ENCODE results near the gene MYL9.

Gene MYL9

GRCh38 chr20:36576081-36576445, 34.7 kb downstream of the MYL9 start:
- Histone ChIP-seq H3K4me1 (ENCODE audit: insufficient read depth, low read length, poor library complexity, severe bottlenecking) (peaks cover 41% of the 10 kb centered on the region), H3K4me2 (ENCODE audit: low read depth, low read length, poor library complexity, severe bottlenecking) (peak overlapping the region; percentile 89), H3K9ac (ENCODE audit: low read depth, low read length, poor library complexity, severe bottlenecking) (no peak overlapping the region), H3K9me3 (ENCODE audit: insufficient read depth, low read depth, low read length) (no peaks in the 10 kb centered on the region), H2AFZ (ENCODE audit: low read length) (no peak overlapping the region), H4K20me1 (ENCODE audit: insufficient read depth, low read length, poor library complexity, severe bottlenecking) (peaks cover 38% of the 10 kb centered on the region), H3K4me3 (ENCODE audit: low read length, poor library complexity, severe bottlenecking) (peak overlapping the region; percentile 99), H3K27me3 (ENCODE audit: insufficient read depth, low read length, poor library complexity, severe bottlenecking) (peaks cover 6% of the 10 kb centered on the region), H3K79me2 (ENCODE audit: insufficient read depth, low read length) (peaks cover 57% of the 10 kb centered on the region), H3K36me3 (ENCODE audit: insufficient read depth, low read length) (peaks cover 26% of the 10 kb centered on the region; the same call in 1 of the 2 replicates), H3F3A (ENCODE audit: low read depth) (peaks cover 18% of the 10 kb centered on the region), H3K9me2 (replicated peaks; ENCODE audit: low read depth, low read length) (no peaks in the 10 kb centered on the region)
- no peak for TF ChIP-seq EZH2phosphoT487 (IDR thresholded peaks at IDR 0.05; ENCODE audit: borderline replicate concordance)
- no peak for TF ChIP-seq CTCF (conservative IDR thresholded peaks at IDR 0.05; ENCODE audit: low read length)

GRCh38 chr20:36578356-36579041, 37.2 kb downstream of the MYL9 start:
- Histone ChIP-seq H3K79me2 (ENCODE audit: insufficient read depth, low read length) (peaks cover 57% of the 10 kb centered on the region), H3K36me3 (ENCODE audit: insufficient read depth, low read length) (peaks cover 47% of the 10 kb centered on the region; the same call in 1 of the 2 replicates)
- no peak for TF ChIP-seq EZH2phosphoT487 (IDR thresholded peaks at IDR 0.05; ENCODE audit: borderline replicate concordance)
- TF ChIP-seq CTCF (conservative IDR thresholded peaks at IDR 0.05; ENCODE audit: low read length): no peak

GRCh38 chr20:36579996-36580545, 38.8 kb downstream of the MYL9 start:
- no peaks in the 10 kb centered on the region for H3K9me2 ChIP-seq (replicated peaks; ENCODE audit: low read depth, low read length)
- peaks cover 23% of the 10 kb centered on the region for H3K4me1 ChIP-seq (ENCODE audit: insufficient read depth, low read length, poor library complexity, severe bottlenecking)
- no peaks in the 10 kb centered on the region for H3F3A ChIP-seq (ENCODE audit: low read depth)
- peaks cover 54% of the 10 kb centered on the region; the same call in 1 of the 2 replicates for H3K36me3 ChIP-seq (ENCODE audit: insufficient read depth, low read length)
- H3K4me3 ChIP-seq (ENCODE audit: low read length, poor library complexity, severe bottlenecking): no peak overlapping the region
- H3K79me2 ChIP-seq (ENCODE audit: insufficient read depth, low read length): peaks cover 42% of the 10 kb centered on the region
- H4K20me1 ChIP-seq (ENCODE audit: insufficient read depth, low read length, poor library complexity, severe bottlenecking): peaks cover 35% of the 10 kb centered on the region
- no peak overlapping the region for H3K9ac ChIP-seq (ENCODE audit: low read depth, low read length, poor library complexity, severe bottlenecking)
- H3K4me2 ChIP-seq (ENCODE audit: low read depth, low read length, poor library complexity, severe bottlenecking): no peak overlapping the region
- H3K27me3 ChIP-seq (ENCODE audit: insufficient read depth, low read length, poor library complexity, severe bottlenecking): no peaks in the 10 kb centered on the region
- H2AFZ ChIP-seq (ENCODE audit: low read length): no peak overlapping the region
- H3K9me3 ChIP-seq (ENCODE audit: insufficient read depth, low read depth, low read length): no peaks in the 10 kb centered on the region
- TF ChIP-seq CTCF (conservative IDR thresholded peaks at IDR 0.05; ENCODE audit: low read length) (no peak), EZH2phosphoT487 (IDR thresholded peaks at IDR 0.05; ENCODE audit: borderline replicate concordance) (no peak)

More at GRCh38 chr20:36578356-36579041, 37.2 kb downstream of the MYL9 start:
- peaks cover 29% of the 10 kb centered on the region for H3K4me1 ChIP-seq (ENCODE audit: insufficient read depth, low read length, poor library complexity, severe bottlenecking)
- H2AFZ ChIP-seq (ENCODE audit: low read length): no peak overlapping the region
- H3K4me3 ChIP-seq (ENCODE audit: low read length, poor library complexity, severe bottlenecking): no peak overlapping the region
- peaks cover 38% of the 10 kb centered on the region for H4K20me1 ChIP-seq (ENCODE audit: insufficient read depth, low read length, poor library complexity, severe bottlenecking)
- no peaks in the 10 kb centered on the region for H3K9me2 ChIP-seq (replicated peaks; ENCODE audit: low read depth, low read length)
- peak overlapping the region; percentile 11 for H3K4me2 ChIP-seq (ENCODE audit: low read depth, low read length, poor library complexity, severe bottlenecking)
- H3K9ac ChIP-seq (ENCODE audit: low read depth, low read length, poor library complexity, severe bottlenecking): no peak overlapping the region
- H3F3A ChIP-seq (ENCODE audit: low read depth): no peaks in the 10 kb centered on the region
- peaks cover 6% of the 10 kb centered on the region for H3K27me3 ChIP-seq (ENCODE audit: insufficient read depth, low read length, poor library complexity, severe bottlenecking)
- H3K9me3 ChIP-seq (ENCODE audit: insufficient read depth, low read depth, low read length): no peaks in the 10 kb centered on the region

Measured in Loucy (cell line).